ENCODE results near the gene TANGO6.

TANGO6 gene

GRCh38 chr16:68915589-68915988 is 72.3 kb downstream of the TANGO6 start:
- DNase-seq, result no peak

DNA sequence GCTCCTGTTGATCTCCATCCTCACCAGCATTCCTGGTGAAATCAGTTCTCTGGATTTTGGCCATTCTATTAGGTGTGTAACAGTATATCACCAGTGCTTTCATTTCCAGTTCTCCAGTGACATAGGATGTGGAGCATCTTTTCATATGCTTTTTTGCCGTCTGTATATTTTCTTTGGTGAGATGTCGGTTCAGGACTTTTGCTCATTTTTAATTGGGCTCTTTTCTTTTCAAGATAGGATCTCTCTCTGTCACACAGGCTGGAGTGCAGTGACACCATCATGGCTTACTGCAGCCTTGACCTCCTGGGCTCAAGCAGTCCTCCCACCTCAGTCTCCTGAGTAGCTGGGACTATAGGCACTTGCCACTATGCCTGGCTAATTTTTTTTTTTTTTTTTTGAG is 74.2 kb downstream of the TANGO6 start:
- no peak for DNase-seq

GRCh38 chr16:68920349-68920748 is 77.0 kb downstream of the TANGO6 start:
- no peak for DNase-seq

DNA sequence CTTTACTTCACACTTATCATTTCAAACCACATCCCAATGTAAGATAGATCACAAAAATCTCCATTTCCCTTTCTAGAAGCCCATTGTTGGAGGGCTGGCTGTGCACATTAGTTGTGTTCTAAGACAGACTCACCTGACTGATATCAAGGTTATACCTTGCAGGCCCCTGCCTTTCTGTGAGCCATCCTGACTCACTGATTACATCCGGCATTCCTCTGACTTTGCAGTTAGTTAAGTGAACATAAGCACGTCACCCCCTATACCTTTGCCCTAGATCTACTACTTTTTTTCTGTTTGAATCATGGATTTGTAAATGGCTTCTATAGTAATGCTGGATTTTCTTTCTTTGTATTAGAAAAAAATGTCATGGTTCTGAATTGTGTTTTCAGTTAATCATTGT is 78.3 kb downstream of the TANGO6 start:
- no peak for DNase-seq

GRCh38 chr16:68923116-68923515 is 79.8 kb downstream of the TANGO6 start:
- DNase-seq, result no peak

GRCh38 chr16:68927018-68927417 is 83.7 kb downstream of the TANGO6 start:
- DNase-seq, result no peak

- DNase-seq, result no peak
Observed at GRCh38 chr16:68931196-68931595, 87.9 kb downstream of the TANGO6 start.

DNA sequence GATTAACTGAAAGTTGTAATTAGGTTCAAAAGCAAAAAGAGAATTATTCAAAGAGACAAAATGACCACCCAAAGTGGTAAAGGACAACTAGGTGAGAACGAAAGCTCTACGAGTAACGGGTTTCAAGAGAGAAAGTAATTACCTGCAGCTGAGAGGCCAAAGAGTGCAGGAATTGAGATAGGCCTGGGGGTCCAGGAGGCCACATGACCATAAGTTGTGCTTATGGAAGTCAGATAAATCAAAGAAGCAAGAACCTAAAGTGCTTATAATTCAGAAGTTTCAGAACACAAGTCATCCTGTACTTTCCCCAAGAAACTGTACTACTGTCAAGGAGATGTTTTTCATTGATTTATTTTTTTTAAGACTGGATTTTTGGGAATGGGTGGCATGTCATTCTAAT is 91.1 kb downstream of the TANGO6 start:
- DNase-seq, result no peak

DNA sequence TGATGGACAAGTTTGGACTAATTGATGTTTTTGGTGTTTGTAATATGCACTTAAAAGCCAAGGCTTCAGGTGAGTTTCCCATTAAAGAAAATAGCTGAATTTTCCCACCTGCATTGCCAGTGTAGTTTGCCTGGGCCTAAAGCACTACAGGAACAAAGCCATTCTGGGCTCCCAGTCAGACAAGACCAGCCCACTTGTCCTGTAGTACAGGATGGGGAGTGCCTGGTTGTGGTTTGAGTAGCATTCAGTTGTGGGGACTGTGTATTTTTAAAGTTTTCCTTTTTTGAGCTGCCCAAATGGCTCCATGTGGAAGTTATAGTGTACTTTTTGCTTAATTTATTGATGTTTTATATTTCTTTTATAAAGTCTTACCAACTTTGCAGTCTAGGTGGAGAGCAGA is 91.7 kb downstream of the TANGO6 start:
- DNase-seq, result no peak

DNA sequence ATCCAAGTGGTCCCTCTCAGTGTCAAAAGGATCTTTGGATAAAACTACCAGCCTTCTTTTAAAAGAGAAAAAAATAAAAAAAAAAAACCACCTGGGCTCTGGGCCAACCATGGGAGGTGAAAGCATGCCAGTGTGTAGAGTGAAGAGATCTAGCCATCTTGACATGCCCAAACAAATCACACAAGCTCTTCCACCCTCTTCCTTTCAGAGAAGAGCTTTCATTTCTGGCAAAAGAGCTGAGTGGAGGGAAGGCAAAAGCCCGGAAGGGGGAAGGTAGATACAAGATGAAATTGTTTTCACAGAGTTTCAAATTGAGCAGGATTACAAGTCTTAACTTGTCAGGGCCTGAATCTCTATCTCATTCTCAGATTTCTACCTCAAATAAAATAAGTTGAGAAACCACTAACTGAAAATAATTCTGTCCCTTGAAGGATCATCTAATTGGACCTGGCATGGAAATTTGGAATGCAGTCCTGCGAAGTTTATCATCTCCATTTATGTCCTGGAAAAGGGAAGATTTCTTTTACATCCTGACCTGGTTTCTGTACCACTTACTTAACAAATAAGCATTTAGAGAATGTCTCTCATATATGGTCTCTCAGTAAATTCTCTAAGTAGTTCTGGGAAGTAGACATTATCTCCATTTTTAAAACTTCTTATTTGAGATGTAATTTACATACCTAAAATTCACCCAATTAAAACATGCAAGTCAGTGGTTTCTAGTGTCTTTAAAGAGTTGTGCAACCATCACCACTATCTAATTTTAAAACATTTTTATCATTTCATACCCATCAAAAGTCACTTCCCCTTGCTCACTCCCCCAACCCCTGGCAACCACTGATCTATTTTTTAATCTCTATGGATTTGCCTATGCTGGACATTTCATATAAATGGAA is 93.7 kb downstream of the TANGO6 start:
- peak; percentile 23 for DNase-seq

- no peak for DNase-seq
Observed at GRCh38 chr16:68939692-68940320, 96.5 kb downstream of the TANGO6 start.

DNA sequence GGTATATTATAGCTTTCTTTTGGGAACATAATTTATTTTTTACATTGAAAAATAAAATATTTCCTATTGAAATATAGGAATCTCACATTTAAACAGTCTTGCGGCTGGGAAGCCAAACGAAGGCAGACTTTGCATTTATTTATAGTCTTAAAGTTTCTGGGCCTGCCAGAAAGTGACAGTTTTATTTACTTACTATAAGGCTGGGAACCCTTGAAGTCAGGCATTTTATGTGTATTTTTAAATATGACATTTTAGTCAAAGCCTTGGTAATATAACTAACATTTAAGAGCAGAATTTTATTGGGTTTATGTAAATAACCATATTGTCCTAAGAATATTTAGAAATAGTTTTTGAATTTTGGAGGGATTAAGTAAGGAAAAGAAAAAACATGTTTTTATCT is 97.5 kb downstream of the TANGO6 start:
- DNase-seq, result no peak

- DNase-seq, result no peak
Observed at GRCh38 chr16:68943961-68944360, 100.6 kb downstream of the TANGO6 start.

GRCh38 chr16:68948230-68948910 is 105.0 kb downstream of the TANGO6 start:
- DNase-seq, result no peak

DNA sequence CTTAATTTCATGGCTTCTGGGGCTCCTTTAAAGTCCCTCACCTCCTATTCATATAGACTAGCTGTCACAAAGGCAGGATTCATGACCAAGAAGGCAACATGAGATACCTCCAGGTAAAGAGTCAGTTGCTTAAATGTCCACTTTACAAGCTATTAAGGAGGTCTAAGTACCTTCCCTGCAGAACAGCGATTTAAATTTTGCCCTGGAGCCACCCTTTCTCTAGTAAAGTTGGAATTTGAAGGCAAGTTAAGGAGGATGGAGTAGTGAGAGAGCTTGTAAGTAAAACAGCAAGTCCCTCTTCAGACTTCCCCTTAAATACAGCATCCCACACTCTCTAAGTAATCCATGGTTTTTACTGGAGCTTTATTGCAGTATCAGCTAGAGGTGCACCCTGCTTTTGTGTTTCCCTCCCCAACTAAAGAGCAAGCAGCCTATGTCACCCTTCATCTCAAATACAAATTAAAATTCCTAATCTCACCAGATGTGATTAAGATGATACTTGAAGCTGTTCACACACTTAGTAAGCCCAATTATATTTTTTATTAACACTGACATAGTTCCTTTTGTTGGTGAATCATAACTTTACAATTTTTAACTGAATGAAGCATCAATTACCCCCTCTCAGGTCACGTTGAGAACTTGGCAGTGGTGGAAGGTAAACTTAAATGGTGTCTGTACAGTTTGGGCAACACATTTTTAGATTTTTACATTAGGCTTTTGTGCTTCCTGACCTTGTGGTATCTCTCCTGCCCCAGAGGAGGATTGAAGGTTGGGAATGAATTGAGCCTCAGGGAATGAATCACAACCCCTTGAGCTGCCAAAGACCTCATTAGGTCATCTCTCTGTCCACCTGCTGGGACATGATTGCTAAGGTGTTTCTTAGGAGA is 108.9 kb downstream of the TANGO6 start:
- no peak for DNase-seq

DNA sequence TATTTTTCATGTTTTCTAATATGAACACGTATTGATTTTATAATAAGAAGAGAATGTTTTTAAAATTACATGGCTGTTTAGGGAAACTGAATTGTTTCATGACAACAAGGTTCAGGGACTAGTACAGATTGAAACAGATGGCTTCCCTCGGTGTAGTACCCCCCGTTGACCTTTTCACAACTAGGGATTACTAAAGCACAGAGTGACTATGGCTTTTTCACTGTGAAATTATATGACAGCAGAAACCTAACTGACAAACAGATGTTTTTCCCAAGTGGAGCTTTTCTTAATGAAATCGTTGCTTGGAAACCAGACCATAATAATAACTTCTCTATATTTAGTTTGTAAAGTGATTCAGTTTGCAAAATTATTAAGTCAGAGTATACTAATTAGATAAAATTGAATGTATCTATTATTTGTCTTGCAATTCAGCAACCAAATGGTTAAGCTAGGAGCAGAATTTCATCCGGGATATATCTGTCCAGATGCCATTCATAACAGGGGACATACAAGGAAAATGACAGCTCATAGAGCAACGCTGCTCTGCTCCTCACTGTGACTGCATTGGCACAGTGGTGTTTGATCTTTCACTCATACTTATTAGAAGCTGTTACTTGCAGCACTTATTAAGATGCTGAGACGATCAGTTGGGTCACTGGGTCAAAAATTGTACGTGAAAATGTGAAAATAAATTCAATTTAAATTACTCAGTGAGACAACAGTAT is 111.7 kb downstream of the TANGO6 start:
- peak; percentile 93 for DNase-seq

- no peak for DNase-seq
Observed at GRCh38 chr16:68960910-68961309, 117.6 kb downstream of the TANGO6 start.

DNA sequence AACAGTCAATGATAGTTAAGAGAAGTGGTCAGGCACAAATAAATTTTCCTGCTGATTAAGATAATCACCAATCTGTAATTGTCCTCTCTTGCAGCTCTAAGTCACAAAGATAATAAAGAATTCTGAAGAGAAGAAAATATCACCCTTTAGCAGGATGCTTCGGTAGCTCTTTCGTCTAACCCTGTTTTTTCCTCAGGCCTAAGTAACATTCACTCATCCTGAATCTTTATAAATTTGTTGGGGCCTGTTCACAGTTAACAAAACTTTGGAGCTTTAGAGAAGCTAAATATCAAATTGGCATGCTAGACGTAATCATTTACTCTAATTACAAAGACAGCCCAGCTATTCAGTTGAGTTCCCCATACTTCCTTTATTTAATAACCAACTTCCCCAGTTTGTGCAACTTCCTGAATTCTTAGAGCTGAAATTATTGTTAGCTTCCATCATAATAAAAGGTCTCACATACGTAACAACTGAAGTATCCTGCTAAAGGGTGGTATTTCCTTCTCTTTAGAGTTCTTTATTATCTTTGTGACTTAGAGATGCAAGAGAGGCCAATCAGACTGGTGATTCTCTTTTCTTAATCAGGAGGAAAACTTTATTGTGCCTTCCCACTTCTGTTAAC is 118.6 kb downstream of the TANGO6 start:
- DNase-seq, result no peak

GRCh38 chr16:68969338-68969737 is 126.0 kb downstream of the TANGO6 start:
- DNase-seq, result no peak

DNA sequence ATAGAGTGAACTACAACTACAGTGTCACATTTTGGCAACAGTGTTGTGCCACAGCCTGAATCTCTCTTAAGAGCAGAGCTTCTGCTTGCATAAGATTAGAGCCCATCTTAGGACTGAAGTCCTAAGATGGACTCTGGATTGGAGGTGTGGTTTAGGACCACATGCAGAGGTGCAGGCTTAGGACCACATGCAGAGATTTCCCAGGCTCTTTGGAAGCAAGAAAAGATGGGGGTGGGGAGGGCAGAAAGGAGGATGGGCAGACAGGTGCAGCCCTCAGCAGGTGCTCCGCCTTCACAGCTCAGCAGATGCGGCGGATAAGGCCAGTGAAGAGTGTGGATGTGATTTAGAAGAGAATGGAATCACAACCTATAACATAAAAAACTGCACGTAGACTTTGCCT is 128.7 kb downstream of the TANGO6 start:
- no peak for DNase-seq

DNA sequence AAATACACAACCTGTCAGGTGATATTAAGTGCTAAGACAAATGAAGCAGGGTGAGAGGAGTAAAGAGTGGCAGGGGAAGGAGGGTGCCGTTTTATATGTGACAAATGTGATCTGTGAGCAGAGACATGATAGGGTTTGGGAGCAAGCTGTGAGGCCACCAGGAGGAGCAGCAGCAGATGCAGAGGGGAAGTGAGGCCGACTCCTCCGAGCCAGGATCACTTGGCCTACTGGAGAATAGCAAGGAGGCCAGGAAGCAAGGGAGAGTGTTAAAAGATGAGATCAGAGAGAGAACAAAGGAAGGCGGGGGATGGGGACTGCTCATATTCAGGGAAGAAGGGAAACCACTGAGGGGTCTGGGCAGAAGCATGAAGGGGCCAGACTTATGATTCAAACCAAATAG is 129.4 kb downstream of the TANGO6 start:
- DNase-seq, result peak; percentile 26
